Stimulated activated CD8-positive, alpha-beta memory T cell treated with anti-CD3 and anti-CD28 coated beads, Interleukin-12 subunit alpha, Interleukin-12 subunit beta, amount 100 ng/mL, for 4 hours (primary cell): ENCODE data around the gene FAHD1.

Experiments
- DNase-seq: peaks from one replicate; pipeline ENCODE4 v3.0.0-alpha.2; 2020; ENCODE audit warnings: low read depth

Gene FAHD1

GRCh38 chr16:1817276-1817589 lies 9.8 kb upstream of the FAHD1 start:
- DNase-seq, result no peak

- no peak for DNase-seq
Measured at GRCh38 chr16:1817716-1818115, 9.3 kb upstream of the FAHD1 start.

DNA sequence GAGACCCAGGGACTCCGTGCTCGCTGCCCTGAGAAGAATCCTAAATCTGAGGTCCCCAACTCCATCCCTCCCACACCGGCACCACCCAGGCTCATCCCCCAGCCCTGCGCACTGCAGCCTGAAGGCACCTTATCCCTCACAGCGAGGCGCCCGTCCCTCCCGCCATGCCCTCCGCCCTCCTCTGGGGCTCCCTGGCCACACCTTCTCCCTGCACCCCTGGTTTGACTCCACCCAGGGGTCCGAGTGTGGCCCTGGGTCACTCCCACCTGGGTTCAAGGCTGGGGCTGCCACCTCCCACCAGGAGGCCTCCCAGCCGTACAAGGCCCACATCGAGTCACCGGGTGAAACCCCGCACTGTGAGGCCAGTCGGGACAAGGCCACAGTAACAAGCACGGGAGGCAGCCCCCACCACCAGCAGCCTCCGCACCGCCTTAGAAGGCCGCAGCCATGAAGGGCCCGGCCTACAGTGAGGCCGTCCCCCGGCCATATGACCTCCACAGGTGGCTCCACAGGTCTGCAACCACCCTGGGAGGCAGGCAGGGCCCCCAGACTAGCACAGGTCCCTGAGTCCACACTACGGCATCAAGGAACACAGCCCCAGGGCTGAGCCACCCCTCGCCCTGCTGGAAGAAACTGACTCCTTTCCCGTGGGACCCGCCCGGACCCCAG lies 8.7 kb upstream of the FAHD1 start:
- DNase-seq, result no peak

- no peak for DNase-seq
Measured at GRCh38 chr16:1818873-1819525, 8.0 kb upstream of the FAHD1 start.

- DNase-seq, result no peak
Measured at GRCh38 chr16:1819611-1820010, 7.4 kb upstream of the FAHD1 start.

DNA sequence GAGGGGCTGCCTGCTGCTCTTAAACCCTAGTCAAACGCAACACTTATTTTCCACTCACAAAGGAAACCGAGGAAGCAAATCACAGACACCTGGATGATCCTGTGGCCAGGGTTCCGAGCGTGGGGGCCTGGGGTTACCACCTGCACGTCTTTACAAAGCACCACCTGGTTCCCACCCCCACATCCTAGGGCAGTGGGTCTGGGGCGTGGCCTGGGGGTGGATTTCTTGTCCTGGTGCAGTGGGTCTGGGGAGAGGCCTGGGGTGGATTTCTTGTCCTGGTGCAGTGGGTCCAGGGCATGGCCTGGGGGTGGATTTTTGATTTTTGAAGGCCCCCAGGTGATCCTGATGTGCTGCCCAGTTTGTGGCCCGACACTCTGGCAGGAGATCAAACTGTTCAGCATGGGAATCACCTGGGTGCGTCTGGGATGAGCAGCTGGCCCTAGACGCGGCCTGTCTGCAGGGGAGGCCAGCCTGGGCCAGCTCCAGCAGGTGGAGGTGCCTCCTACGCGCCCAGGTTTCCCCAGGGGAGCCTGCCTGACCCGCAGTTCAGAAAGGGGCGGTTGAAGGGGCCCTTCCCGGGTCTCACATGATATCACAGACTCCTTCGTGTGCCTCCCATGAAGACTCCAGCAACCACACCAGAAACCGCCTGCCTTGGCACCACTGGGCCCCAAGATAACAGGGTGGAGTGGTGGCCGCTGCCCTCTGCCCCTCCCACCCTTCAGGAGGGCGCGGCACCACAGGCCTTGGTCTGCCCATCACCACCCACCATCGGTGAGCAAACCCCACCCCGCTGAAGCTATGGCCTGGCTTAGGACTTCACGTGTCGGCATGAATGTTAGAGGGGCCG lies 6.7 kb upstream of the FAHD1 start:
- no peak for DNase-seq

- DNase-seq, result no peak
Measured at GRCh38 chr16:1820946-1821290, 6.1 kb upstream of the FAHD1 start.

- DNase-seq, result no peak
Measured at GRCh38 chr16:1821861-1822611, 5.0 kb upstream of the FAHD1 start.

DNA sequence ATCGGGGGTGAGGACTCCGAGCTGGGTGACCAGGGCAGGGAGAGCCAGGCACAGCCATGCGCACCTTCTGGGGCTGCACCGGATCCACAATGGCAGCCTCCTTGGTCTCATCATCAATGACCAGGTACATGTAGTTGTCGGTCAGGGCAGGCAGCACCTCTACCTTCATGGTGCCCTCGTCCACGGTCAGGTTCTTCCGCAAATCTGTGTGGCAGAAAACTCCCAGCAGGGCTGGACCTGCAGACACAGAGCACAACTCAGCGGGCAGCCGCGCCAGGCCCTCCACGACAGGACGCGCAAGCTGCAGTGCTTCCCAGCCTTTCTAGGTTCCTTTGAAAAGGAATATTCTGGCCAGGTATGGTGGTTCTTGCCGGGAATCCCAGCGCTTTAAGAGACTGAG lies 4.2 kb upstream of the FAHD1 start:
- no peak for DNase-seq

DNA sequence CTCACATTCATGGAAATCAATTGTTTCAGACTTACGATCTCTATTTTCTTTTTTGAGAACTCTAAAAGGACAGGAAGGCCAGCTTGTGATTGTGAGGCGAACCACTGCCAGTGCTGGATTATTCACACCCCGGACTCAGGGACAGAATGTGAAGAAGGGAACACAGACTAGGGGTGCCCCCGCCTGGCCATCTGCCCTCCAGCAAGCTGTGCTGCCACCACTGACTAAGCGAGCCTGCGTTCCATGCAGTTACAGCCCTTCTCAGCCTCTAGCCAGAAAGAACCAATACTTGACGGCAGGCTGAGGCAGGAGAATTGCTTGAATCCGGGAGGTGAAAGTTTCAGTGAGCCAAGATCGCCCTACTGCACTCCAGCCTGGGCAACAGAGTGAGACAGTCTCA lies 3.2 kb upstream of the FAHD1 start:
- DNase-seq, result no peak

DNA sequence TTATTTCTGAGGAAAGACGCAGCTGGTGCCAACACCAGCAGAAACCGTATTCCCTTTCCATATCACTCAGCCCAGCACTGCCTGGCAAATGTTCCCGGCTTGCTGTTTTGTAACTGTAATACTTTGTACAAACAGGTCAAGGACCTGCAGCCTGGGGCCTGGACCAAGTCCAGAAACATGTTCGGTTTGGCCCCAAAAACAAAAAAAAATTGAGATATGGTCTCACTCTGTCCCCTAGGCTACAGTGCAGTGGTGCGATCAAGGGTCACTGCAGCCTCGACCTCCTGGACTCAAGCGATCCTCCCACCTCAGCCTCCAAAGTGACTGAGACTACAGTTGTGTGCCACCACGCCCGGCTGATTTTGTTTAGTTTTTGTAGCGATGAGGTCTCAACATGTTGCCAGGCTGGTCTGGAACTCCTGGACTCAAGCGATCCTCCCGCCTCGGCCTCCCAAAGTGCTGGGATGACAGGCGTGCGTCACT lies 1.6 kb upstream of the FAHD1 start:
- DNase-seq, result no peak

DNA sequence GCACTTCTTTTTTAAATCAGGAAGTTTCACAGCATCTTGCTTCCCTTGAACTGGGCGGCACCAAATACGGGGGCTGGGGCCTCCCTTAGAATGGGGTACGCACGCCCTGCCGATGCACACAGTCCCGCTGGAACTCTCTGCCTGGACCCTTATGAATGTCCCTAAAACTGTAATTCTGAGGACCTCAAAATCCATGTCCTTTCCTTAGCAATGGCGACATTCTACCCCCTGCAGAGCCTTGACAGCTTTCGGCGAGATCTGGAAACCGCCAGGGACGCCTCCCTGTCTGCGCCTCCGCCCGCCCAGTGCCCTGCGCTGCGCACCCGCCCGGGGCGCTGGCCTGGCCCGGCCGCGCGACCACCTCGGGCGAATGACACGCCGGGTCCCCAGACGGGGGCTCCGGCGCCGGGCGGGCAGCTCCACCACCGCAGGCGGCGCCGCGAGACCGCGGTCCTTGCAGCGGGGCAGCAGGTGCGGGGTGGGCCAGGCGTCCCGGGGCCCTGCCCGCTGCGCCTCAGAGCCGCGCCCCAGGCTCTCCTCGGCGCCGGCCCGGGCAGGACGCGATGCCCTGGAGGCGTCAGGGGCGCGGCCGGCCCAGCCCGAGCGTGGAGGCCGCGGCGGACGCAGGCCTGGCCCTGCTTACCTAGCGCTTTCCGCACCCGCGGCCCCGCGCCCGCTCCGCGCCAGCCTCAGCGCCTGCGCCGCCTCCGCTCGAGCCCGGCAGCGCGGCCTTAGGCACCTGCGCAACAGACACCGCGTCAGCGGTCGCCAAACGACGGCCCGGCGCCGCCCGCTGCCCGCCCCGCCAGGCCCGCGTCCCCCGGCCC lies 929 bp upstream of the FAHD1 start:
- DNase-seq, result no peak

DNA sequence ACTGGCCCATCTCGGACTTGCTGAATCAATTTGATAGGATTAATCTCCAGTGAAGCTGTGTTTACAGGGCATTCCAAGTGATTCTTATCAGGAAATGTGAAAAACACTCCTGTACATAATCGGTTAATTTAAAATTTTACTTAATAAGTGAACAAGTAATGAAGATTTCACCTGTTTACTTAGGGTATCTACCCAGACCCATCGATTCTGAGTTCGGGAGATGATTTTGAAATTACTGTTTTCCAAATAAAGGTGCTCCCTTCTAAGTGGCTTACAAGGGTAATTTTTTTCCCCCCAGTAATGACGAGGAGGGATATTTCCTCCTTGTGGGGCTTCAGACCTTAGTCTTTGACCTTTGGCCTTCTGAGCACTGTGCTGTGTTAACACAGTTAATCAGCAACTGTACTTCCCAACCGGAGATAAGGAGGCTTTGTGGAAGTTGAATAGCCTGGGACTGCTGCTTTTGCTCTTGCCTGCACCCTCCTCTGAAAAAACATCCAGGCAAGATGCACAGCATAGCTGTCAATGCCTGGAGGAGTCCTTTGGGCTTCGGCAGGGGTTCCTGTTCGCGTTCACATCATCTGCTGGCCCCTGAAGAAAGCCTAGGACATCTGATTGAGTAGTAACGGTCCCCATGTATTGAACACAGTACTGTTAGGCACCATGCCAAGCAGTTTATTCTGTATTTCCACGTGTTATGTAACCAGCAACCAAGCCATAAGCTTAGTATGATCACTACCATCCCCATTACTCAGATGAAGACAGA lies 1.8 kb downstream of the FAHD1 start:
- no peak for DNase-seq

- no peak for DNase-seq
Measured at GRCh38 chr16:1830213-1830612, 3.2 kb downstream of the FAHD1 start.

DNA sequence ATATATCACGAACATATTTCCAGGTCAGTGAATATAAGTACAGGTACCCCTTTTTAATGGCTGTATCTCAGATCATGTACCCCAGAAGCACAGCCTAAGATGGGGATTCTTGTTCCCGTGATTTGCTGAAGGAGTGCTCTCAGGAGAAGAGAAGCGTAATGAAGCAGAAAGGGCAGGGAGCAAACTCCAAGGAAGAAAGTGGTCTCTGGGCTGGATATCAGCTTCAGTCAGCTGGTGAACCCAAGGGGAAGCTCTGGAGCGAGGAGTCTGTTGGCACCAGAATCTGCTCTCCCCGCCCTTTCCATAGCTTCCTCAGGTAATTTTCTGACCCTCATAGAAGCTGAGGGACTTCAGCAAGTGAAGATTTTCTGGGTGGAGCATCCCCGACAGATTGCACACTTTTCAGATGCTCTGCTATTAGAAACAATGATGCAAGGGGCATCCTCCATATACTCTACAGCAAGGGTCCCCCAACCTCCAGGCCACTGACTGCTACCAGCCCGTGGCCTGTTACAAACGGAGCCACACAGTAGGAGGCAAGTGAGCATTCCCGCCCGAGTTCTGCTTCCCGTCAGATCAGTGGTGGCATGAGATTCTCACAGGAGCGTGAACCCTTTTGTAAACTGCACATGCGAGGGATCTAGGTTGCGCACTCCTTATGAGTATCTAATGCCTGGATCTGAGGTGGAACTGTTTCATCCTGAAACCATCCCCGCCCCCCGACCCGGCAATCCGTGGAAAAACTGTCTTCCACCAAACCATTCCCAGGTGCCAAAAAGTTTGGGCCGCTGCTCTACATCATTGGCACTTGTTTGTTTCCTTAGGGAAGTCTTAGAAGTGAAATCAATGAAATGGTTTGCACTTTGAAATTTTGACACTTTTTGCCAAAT lies 4.4 kb downstream of the FAHD1 start:
- no peak for DNase-seq

- DNase-seq, result no peak
Measured at GRCh38 chr16:1832838-1833454, 5.9 kb downstream of the FAHD1 start.

GRCh38 chr16:1834096-1834495 lies 7.1 kb downstream of the FAHD1 start:
- DNase-seq, result no peak

DNA sequence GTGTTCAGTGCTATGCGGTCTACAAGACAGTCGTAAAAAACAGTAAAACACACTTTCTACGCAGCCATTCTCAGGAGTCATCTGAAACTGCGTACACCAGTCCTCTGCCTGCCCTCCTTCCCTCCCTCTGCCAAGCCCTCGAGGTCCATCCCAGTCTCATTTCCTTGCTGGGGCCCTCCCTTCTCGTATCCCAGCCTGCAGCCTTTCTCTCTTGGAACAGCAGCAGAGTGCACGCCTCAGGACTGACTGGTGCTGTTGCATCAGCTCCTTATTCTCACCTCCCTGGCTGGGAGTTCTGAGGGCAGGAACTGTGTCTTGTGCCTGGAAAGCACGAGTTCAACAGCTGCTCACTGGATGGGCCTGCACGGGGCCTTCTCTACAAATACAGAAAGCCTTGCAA lies 12.5 kb downstream of the FAHD1 start:
- DNase-seq, result no peak

- DNase-seq, result no peak
Measured at GRCh38 chr16:1845985-1846384, 19.0 kb downstream of the FAHD1 start.
